HG02943 (cell line): Measurements from ENCODE around the gene KIRREL1.
"Not testable (repeated sequence)": the region's sequence is repeated elsewhere in the genome, so short reads cannot be mapped to it uniquely, and the experiment has no call there.

ENCODE experiments used
- ATAC-seq: cut with Tn5 transposase; IDR thresholded peaks from one replicate; pipeline ENCODE4 v1.9.1; 2021; ENCODE audit warnings: mild to moderate bottlenecking, low read depth, moderate library complexity; ENCODE audit not compliant: unreplicated experiment

KIRREL1 gene

GRCh38 chr1:158124999-158125398 is 131.6 kb downstream of the KIRREL1 start:
- ATAC-seq: peak; percentile 81

- ATAC-seq: no peak
Observed at GRCh38 chr1:158126425-158126824, 133.0 kb downstream of the KIRREL1 start.

- ATAC-seq: not testable (repeated sequence)
Observed at GRCh38 chr1:158128531-158128930, 135.1 kb downstream of the KIRREL1 start.

GRCh38 chr1:158131217-158131616 is 137.8 kb downstream of the KIRREL1 start:
- no peak for ATAC-seq

GRCh38 chr1:158140764-158141192 is 147.3 kb downstream of the KIRREL1 start:
- ATAC-seq: no peak

GRCh38 chr1:158145173-158145719 is 151.8 kb downstream of the KIRREL1 start:
- no peak for ATAC-seq

- no peak for ATAC-seq
Observed at GRCh38 chr1:158146165-158146564, 152.7 kb downstream of the KIRREL1 start.

- ATAC-seq: no peak
Observed at GRCh38 chr1:158146739-158147138, 153.3 kb downstream of the KIRREL1 start.

GRCh38 chr1:158147401-158147800 is 154.0 kb downstream of the KIRREL1 start:
- no peak for ATAC-seq

- no peak for ATAC-seq
Observed at GRCh38 chr1:158147869-158148268, 154.4 kb downstream of the KIRREL1 start.

- no peak for ATAC-seq
Observed at GRCh38 chr1:158148468-158148867, 155.0 kb downstream of the KIRREL1 start.

GRCh38 chr1:158149175-158149574 is 155.7 kb downstream of the KIRREL1 start:
- no peak for ATAC-seq
